GM12872 (cell line): Measurements from ENCODE around the gene PIK3R6.
A peak's percentile ranks its signal among the peaks of the same experiment; 100 is the strongest.

ENCODE experiments used
- TF ChIP-seq, protein P1 (sequence below): IDR thresholded peaks from 3 replicates; pipeline ENCODE4 v1.5.1; 2011; ENCODE audit warnings: low read depth, mild to moderate bottlenecking, low read length, moderate library complexity; ENCODE audit not compliant: insufficient read depth

Gene PIK3R6

DNA sequence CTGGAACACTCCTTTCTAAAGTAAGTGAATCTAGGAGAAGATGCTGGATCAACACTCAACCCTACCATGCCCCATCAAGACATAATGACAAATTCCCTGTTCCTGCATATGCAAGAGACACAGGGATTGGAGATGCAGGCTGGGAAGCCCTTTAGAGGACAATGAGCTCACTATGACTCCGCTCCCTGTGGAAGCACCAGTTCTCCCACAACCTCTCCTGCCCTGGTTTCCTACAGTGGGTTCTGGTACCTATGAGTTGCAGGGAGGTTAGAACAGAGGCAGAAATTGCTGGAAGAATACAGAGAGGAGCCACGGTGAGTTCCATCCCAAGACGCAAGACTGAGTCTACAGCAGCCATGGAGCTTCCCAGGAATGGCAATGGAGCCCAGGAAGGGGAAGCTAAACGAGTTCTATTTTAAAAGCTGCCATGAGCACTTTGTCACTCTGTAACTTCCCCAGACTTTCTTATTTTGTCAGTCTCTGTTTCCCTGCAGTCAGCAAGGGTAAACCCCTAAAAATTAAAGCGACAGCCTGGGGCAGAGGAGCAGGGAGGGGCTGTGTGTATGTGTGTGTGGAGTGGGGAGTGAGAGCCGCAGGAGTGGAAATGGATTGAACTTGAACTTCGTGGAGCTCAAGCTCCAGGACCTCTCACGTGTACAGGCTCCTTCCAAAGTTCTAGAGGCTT is 42.3 kb upstream of the PIK3R6 start:
- TF ChIP-seq, protein P1, sequence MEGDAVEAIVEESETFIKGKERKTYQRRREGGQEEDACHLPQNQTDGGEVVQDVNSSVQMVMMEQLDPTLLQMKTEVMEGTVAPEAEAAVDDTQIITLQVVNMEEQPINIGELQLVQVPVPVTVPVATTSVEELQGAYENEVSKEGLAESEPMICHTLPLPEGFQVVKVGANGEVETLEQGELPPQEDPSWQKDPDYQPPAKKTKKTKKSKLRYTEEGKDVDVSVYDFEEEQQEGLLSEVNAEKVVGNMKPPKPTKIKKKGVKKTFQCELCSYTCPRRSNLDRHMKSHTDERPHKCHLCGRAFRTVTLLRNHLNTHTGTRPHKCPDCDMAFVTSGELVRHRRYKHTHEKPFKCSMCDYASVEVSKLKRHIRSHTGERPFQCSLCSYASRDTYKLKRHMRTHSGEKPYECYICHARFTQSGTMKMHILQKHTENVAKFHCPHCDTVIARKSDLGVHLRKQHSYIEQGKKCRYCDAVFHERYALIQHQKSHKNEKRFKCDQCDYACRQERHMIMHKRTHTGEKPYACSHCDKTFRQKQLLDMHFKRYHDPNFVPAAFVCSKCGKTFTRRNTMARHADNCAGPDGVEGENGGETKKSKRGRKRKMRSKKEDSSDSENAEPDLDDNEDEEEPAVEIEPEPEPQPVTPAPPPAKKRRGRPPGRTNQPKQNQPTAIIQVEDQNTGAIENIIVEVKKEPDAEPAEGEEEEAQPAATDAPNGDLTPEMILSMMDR: no peak

DNA sequence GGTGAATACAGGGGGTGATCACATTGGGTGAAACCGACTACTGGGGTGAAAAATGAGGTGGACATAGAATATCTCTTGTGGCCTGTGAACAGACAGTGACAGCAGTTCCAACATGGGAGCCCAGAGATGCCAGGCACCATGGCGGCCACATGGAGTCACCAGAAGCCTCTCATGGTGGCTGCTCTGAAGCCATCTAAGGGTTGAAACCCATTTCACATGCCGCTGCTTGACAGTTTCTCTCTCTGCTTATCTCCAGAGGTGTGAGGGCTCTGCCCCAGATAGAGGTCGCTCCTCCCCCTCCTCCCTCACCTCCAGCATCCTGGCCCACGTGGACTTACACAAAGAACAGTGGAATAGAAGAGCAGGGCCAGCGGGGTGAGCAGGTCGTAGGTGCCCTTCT is 37.9 kb upstream of the PIK3R6 start:
- TF ChIP-seq, protein P1: no peak

DNA sequence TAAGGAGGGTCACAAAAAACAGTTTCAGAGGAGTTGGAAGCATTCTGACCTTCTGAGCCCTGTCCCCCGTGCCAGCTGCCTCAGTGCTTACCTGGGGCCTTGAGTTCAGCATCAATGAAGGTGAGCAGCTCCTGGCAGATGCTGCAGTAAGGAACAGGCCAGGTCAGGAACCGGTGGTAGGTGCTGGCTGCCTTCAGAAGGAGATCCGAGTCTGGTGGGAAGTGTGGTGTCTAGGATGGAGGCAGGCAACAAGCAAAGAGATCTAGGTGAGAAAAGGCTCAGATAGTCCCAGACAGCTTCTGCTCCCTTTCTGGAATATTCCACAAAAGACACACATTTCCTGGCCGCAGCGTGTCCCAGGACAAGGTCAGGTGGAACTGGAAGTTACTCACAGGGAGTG is 37.2 kb upstream of the PIK3R6 start:
- TF ChIP-seq, protein P1: no peak

DNA sequence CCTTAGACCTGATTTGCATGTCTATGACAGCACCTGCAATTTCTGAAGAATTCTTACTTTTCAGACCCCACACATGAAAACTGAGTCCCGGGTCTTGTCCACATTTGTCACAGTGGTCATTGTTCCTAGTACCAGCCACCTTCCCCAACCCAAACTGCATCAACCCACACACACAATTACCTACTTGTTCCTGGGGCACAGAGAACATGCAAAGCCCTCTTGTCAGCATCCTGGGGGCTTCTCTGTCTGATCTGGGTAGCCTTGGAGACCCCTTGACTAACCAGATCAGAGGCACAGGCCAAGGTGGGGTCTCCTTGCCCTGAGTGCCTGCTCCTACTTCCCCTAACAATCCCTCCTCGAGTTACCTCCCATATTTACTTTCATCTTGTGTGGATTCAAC is 36.7 kb upstream of the PIK3R6 start:
- TF ChIP-seq, protein P1: no peak

DNA sequence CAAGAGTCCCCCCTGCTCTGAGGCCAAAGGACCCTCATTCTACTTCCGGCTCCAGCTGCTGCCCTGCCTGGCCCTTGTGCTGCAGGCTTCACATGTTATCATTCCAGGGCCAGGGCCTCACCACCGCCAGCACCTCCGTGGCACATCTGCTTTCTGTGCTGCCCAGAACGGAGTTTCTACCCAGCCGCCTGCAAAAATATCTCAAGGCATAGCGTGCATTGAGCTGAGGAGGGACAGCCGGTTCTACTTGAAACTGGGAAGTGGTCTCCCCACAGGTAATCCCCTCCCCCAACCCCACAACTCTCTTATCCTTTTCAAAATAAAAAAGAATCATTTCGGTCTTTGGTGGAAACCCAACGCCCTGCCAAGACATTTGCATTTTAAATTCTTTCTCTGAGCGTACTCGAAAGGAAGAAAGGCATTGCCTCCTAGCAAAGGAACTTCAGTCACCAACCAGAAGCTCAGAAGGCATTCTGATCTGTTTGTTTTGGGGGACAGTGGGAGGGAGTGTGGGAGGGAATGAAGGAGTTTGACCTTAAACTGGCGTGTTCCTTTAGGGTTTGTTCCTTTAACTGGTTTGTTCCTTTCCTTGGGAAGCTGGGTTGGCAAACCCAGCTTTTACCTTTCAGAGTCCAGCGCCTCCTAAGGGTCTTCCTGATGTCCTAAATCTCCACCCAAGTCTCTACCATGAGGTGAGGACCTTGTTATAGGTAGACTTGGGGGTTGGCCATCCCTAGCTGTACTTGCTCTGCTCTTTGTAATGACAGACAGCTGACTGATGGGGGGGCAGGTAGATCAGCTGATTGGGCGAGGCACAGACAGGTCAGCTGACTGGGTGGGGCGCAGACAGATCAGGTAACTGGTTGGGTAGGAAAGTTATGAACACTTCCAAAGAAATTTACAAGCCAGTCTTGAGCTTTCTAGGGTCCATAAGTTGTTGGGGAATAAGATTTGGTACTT is 33.4 kb upstream of the PIK3R6 start:
- TF ChIP-seq, protein P1: peak; percentile 33; the same call in 1 of the 3 replicates

DNA sequence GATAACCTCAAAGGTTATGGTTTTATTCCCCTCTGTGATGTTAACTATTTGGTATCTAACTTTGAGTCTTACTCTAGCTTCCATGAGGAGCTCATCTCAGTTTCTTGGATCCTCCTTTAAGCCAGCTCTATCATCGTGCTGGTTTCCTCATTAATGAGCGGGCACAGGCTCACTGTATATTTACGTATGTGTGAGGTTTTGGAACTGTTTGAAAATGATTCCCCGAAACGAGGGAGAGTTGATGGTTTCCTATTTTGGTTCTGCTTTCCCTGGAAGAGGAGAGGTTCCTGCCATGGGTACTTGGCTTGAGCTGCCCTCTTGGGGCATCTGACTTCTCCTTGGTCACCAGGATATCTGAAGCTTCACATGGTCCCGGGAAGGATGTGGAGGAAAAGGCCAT is 32.7 kb upstream of the PIK3R6 start:
- TF ChIP-seq, protein P1: no peak

DNA sequence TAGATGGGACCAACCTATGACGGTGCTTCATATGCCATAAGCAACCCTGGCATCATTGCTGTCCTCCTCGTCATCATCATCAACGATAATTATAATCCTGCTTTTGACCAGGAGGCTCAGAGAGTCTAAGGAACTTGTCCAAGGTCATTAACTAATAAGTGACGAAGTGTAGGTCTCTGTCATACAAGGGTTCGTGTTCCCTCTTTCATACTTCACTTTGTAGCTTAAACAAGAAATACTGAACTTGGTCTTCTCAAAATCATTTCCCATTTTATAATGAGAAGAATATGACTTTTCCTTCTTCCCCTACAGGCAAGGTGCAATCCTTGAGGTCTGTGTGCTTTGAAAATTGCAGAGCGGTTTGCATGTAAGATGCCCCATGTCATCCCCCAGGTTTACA is 31.2 kb upstream of the PIK3R6 start:
- TF ChIP-seq, protein P1: no peak
